HCT116 (cell line): ENCODE data around the gene COL4A4. TPM values are rescaled to one million over a fixed set of nuclear protein-coding genes. Genes with fewer than 3 reads are reported as not detected.
A peak's percentile ranks its signal among the peaks of the same experiment; 100 is the strongest.

Experiments used
- ATAC-seq: fragments of 200-7000 bp; cut with Tn5 transposase; 2 replicates; pipeline ENCODE4 v1.9.1; 2020; ENCODE audit warnings: mild to moderate bottlenecking, moderate library complexity
- BruUV-seq: library from RNA; stranded (reverse); fragments of 400-500 nt; replicated peaks from 2 replicates; lab custom pipeline; 2021; lab: Mats Ljungman, UMichigan
- CTCF ChIA-PET: fragments of 300-600 bp; sonication (Branson Sonifier 250); formaldehyde crosslinking; loops from one replicate; lab custom pipeline; 2021; ENCODE audit warnings: antibody characterized with exemption; lab: Charles Lee
- POLR2A ChIA-PET: fragments of 300-600, 350-600 bp; sonication (Branson Sonifier 250); formaldehyde crosslinking; loops from one replicate; lab custom pipeline; 2021; ENCODE audit warnings: antibody characterized with exemption; lab: Charles Lee
- RAD21 ChIA-PET, 2 experiments: fragments of 300-600 bp; sonication (Branson Sonifier 250); formaldehyde crosslinking; loops; one replicate each; lab custom pipeline; 2023; ENCODE audit warnings: low total read pairs in 2 of 2; ENCODE audit not compliant: uncharacterized antibody in 2 of 2, unreplicated experiment in 2 of 2, low non-redundant PET in 1 of 2; lab: Charles Lee
- DNase-seq: peaks from one replicate; pipeline ENCODE4 v3.0.0-alpha.2; 2010; ENCODE audit warnings: low read depth, low spot score
- H2AFZ ChIP-seq: fragments of 200-600 bp; shearing (Covaris generic), sonication (generic); 2 replicates; pipeline ENCODE4 v1.6.1; 2017; ENCODE audit warnings: low read depth, mixed run types, mixed read lengths, antibody characterized with exemption, low read length; ENCODE audit not compliant: poor library complexity, severe bottlenecking
- H3K27ac ChIP-seq: 2 replicates; pipeline ENCODE4 v1.5.1; 2012; ENCODE audit warnings: low read depth, low read length
- H3K27me3 ChIP-seq: fragments of 200-600 bp; sonication (generic); 2 replicates; pipeline ENCODE4 v1.6.1; 2016; ENCODE audit warnings: mixed run types, low read length, mixed read lengths; ENCODE audit not compliant: insufficient read depth
- H3K36me3 ChIP-seq, 2 experiments: fragments of 200-500 bp in 1 of 2; fragments of 200-600 bp in 1 of 2; sonication (Bioruptor generic) in 1 of 2; sonication (generic) in 1 of 2; 2 replicates each; pipeline versions ENCODE4 v1.5.1 to v1.6.1; 2014 to 2016; ENCODE audit warnings: low read length in 2 of 2, inconsistent platforms in 1 of 2, mixed read lengths in 1 of 2, mixed run types in 1 of 2; ENCODE audit not compliant: insufficient read depth in 2 of 2, control insufficient read depth in 1 of 2
- H3K4me1 ChIP-seq, 2 experiments: fragments of 200-600 bp in 1 of 2; sonication (generic) in 1 of 2; 2 replicates each; pipeline versions ENCODE4 v1.5.1 to v1.6.1; 2012 to 2017; ENCODE audit warnings: low read length in 2 of 2, inconsistent platforms in 1 of 2, mild to moderate bottlenecking in 1 of 2, mixed read lengths in 1 of 2, mixed run types in 1 of 2, moderate library complexity in 1 of 2; ENCODE audit not compliant: insufficient read depth in 2 of 2, control insufficient read depth in 1 of 2
- H3K4me2 ChIP-seq: fragments of 200-600 bp; sonication (generic); 2 replicates; pipeline ENCODE4 v1.6.1; 2017; ENCODE audit warnings: mixed run types, low read length, mixed read lengths
- H3K4me3 ChIP-seq, 2 experiments: fragments of 200-600 bp in 1 of 2; sonication (generic) in 1 of 2; replicated peaks in 1 of 2; 2 replicates each; pipeline ENCODE4 v1.5.1; 2011 to 2016; ENCODE audit warnings: low read length in 2 of 2, control low read depth in 1 of 2, low read depth in 1 of 2, mild to moderate bottlenecking in 1 of 2, mixed read lengths in 1 of 2, mixed run types in 1 of 2
- H3K79me2 ChIP-seq: fragments of 200-600 bp; sonication (generic); 2 replicates; pipeline ENCODE4 v1.6.1; 2017; ENCODE audit warnings: mild to moderate bottlenecking, mixed run types, low read length, moderate library complexity, mixed read lengths; ENCODE audit not compliant: insufficient read depth
- H3K9ac ChIP-seq: fragments of 200-600 bp; sonication (generic); 2 replicates; pipeline ENCODE4 v1.6.1; 2016; ENCODE audit warnings: low read length, mixed read lengths
- H3K9me2 ChIP-seq: fragments of 200-600 bp; sonication (generic), shearing (Covaris generic); 2 replicates; pipeline ENCODE4 v1.6.1; 2017; ENCODE audit warnings: mixed run types, mild to moderate bottlenecking, moderate library complexity; ENCODE audit not compliant: insufficient read depth
- H3K9me3 ChIP-seq, 2 experiments: fragments of 200-500 bp in 1 of 2; fragments of 200-600 bp in 1 of 2; sonication (Bioruptor generic) in 1 of 2; sonication (generic) in 1 of 2; 2 replicates each; pipeline ENCODE4 v1.6.1; 2014 to 2017; ENCODE audit warnings: low read length in 2 of 2, mixed read lengths in 2 of 2, inconsistent platforms in 1 of 2, low read depth in 1 of 2, mild to moderate bottlenecking in 1 of 2, mixed run types in 1 of 2, moderate library complexity in 1 of 2; ENCODE audit not compliant: control insufficient read depth in 1 of 2, insufficient read depth in 1 of 2
- H4K20me1 ChIP-seq: fragments of 200-600 bp; sonication (generic), shearing (Covaris generic); 2 replicates; pipeline ENCODE4 v1.6.1; 2017; ENCODE audit warnings: mixed run types, mild to moderate bottlenecking, moderate library complexity; ENCODE audit not compliant: insufficient read depth
- CEBPB ChIP-seq: IDR thresholded peaks from 2 replicates; pipeline ENCODE4 v1.6.1; 2012; ENCODE audit warnings: low read depth
- EGR1 ChIP-seq: IDR thresholded peaks from 2 replicates; pipeline ENCODE4 v1.6.1; 2012; ENCODE audit warnings: low read depth
- EZH2 ChIP-seq: fragments of 200-600 bp; sonication (generic); IDR thresholded peaks from 2 replicates; pipeline ENCODE4 v1.6.1; 2017; ENCODE audit warnings: antibody characterized with exemption, mixed run types
- FOSL1 ChIP-seq: IDR thresholded peaks from 2 replicates; pipeline ENCODE4 v1.6.1; 2012; ENCODE audit warnings: low read depth
- POLR2A ChIP-seq: IDR thresholded peaks from 2 replicates; pipeline ENCODE4 v1.7.0; 2011; ENCODE audit warnings: borderline replicate concordance; ENCODE audit not compliant: insufficient read depth, insufficient read length; ENCODE audit errors: extremely low read depth
- POLR2AphosphoS5 ChIP-seq: IDR thresholded peaks from 2 replicates; pipeline ENCODE4 v1.6.1; 2011; ENCODE audit warnings: mild to moderate bottlenecking, low read depth, low read length, moderate library complexity
- RAD21 ChIP-seq: IDR thresholded peaks from 2 replicates; pipeline ENCODE4 v1.6.1; 2012; ENCODE audit warnings: low read depth, mild to moderate bottlenecking
- SIN3A ChIP-seq: IDR thresholded peaks from 2 replicates; pipeline ENCODE4 v1.6.1; 2012; ENCODE audit warnings: low read depth
- SP1 ChIP-seq: IDR thresholded peaks from 2 replicates; pipeline ENCODE4 v1.6.1; 2012; ENCODE audit warnings: low read depth
- SRF ChIP-seq: IDR thresholded peaks from 2 replicates; pipeline ENCODE4 v1.6.1; 2012; ENCODE audit warnings: low read depth
- TCF7L2 ChIP-seq: IDR thresholded peaks from 2 replicates; pipeline ENCODE4 v1.7.0; 2011; ENCODE audit warnings: borderline replicate concordance, inconsistent platforms; ENCODE audit not compliant: insufficient read depth, insufficient read length; ENCODE audit errors: extremely low read depth
- YY1 ChIP-seq: IDR thresholded peaks from 2 replicates; pipeline ENCODE4 v1.6.1; 2011; ENCODE audit warnings: low read length, low read depth, moderate library complexity, mild to moderate bottlenecking; ENCODE audit not compliant: insufficient replicate concordance; ENCODE audit errors: extremely low read depth
- ZNF274 ChIP-seq: fragments of 200-500 bp; sonication (Bioruptor generic); IDR thresholded peaks from 2 replicates; pipeline ENCODE4 v1.6.1; 2014; ENCODE audit warnings: mild to moderate bottlenecking, low read depth, low read length, inconsistent platforms
- intact Hi-C: fragments of 100-400 bp; cut with micrococcal nuclease; formaldehyde crosslinking; loops from 2 replicates; pipeline ENCODE4 v1.10.0; 2022
- total RNA-seq: library from RNA; stranded (reverse); gene quantifications from one replicate; pipeline ENCODE4 v1.2.1, GENCODE V29; 2021; ENCODE audit not compliant: unreplicated experiment
- TF ChIP-seq, protein P1 (sequence below): IDR thresholded peaks from 2 replicates; pipeline ENCODE4 v1.6.1; 2012
- TF ChIP-seq, protein P2 (sequence below): IDR thresholded peaks from 2 replicates; pipeline ENCODE4 v1.6.1; 2011; ENCODE audit warnings: mild to moderate bottlenecking, low read length, moderate library complexity; ENCODE audit not compliant: insufficient replicate concordance; ENCODE audit errors: extremely low read depth

Gene COL4A4
- total RNA-seq, 1 experiment from 2014 or later, result 5.9 TPM

GRCh38 chr2:226999661-227000060, 164.3 kb downstream of the COL4A4 start:
- no peaks in the 10 kb centered on the region for H4K20me1 ChIP-seq
- no peaks in the 10 kb centered on the region for H3K79me2 ChIP-seq
- no peak for TF ChIP-seq POLR2A
- TF ChIP-seq, protein P1, sequence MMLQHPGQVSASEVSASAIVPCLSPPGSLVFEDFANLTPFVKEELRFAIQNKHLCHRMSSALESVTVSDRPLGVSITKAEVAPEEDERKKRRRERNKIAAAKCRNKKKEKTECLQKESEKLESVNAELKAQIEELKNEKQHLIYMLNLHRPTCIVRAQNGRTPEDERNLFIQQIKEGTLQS, result no peak
- no peaks in the 10 kb centered on the region for H3K27me3 ChIP-seq
- intact Hi-C loops, result loop anchor here (10.0 kb wide), 1 partner anchor 815 kb away; no protein-coding TSS in a partner anchor
- no peak overlapping the region for H3K4me2 ChIP-seq
- no peak overlapping the region for H2AFZ ChIP-seq
- H3K9me3 ChIP-seq, result no peaks in the 10 kb centered on the region
- ChIA-PET RAD21 (no interaction called here), POLR2A (no interaction called here), CTCF (no interaction called here)
- H3K4me1 ChIP-seq, result peaks cover 21 to 34% of the 10 kb centered on the region in 2 experiments
- H3K27ac ChIP-seq, result no peak overlapping the region
- DNase-seq (no peak), ATAC-seq (no peak)
- H3K9me2 ChIP-seq, result no peaks in the 10 kb centered on the region
- no peak overlapping the region for H3K9ac ChIP-seq
- no peak overlapping the region for H3K4me3 ChIP-seq
- BruUV-seq, result no TSS peak
- H3K36me3 ChIP-seq, result peaks cover 0 to 25% of the 10 kb centered on the region in 2 experiments; a peak in 1 of 4 replicates

DNA sequence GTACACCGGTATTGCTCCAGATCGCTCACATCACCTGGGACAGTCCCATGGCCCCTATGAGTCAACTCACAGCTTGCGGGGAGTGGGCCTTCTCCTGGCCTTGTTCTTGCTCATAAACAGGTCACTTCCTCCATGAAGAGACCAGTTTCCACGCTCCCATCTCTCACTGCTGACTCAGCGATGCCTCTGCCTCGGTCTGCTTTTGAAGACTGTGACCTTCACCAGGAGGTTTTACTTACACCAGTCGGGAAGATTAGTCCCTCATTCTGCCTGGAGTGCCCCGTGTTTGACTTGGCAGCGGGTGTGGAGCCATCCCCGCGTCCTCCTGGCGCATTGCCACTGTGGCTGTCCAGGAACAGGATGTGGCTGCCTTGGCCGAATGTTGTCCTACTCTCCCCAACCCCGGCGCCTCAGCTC, 168.4 kb downstream of the COL4A4 start:
- H3K9me2 ChIP-seq, result no peaks in the 10 kb centered on the region
- H3K4me2 ChIP-seq, result peak overlapping the region; percentile 70
- no peaks in the 10 kb centered on the region for H3K9me3 ChIP-seq
- peak overlapping the region; percentile 88 for H3K27ac ChIP-seq
- H3K27me3 ChIP-seq, result no peaks in the 10 kb centered on the region
- H3K4me1 ChIP-seq, result peaks cover 33 to 37% of the 10 kb centered on the region in 2 experiments
- H4K20me1 ChIP-seq, result no peaks in the 10 kb centered on the region
- BruUV-seq, result no TSS peak
- ChIA-PET CTCF (interaction anchor here (0.6 to 1.9 kb wide), 2 partner anchors 196 to 1330 kb away, joined by 4 to 6 read pairs; partner anchors contain the start of gene IRS1), POLR2A (no interaction called here), RAD21 (no interaction called here)
- peak overlapping the region; percentile 55 for H3K9ac ChIP-seq
- intact Hi-C loops, result loop anchor here (1.0 to 10.0 kb wide), 3 partner anchors 111 to 811 kb away; no protein-coding TSS in a partner anchor
- ATAC-seq (peak; percentile 90), DNase-seq (peak; percentile 99)
- peak overlapping the region in 1 of 2 experiments; percentile 24; a peak in 3 of 4 replicates for H3K4me3 ChIP-seq
- no peaks in the 10 kb centered on the region for H3K79me2 ChIP-seq
- peaks cover 0 to 28% of the 10 kb centered on the region in 2 experiments; a peak in 1 of 4 replicates for H3K36me3 ChIP-seq
- H2AFZ ChIP-seq, result no peak overlapping the region
- TF ChIP-seq CEBPB, result peak; percentile 90
- no peak for TF ChIP-seq POLR2A
- TF ChIP-seq SRF, result peak; percentile 71; the same call in 1 of the 2 replicates
- TF ChIP-seq, protein P1, result no peak; the same call in 1 of the 2 replicates
- peak; percentile 100 for TF ChIP-seq TCF7L2
- peak; percentile 96 for TF ChIP-seq FOSL1
- TF ChIP-seq YY1, result peak; percentile 70
- peak; percentile 81 for TF ChIP-seq SIN3A
- TF ChIP-seq, protein P2, sequence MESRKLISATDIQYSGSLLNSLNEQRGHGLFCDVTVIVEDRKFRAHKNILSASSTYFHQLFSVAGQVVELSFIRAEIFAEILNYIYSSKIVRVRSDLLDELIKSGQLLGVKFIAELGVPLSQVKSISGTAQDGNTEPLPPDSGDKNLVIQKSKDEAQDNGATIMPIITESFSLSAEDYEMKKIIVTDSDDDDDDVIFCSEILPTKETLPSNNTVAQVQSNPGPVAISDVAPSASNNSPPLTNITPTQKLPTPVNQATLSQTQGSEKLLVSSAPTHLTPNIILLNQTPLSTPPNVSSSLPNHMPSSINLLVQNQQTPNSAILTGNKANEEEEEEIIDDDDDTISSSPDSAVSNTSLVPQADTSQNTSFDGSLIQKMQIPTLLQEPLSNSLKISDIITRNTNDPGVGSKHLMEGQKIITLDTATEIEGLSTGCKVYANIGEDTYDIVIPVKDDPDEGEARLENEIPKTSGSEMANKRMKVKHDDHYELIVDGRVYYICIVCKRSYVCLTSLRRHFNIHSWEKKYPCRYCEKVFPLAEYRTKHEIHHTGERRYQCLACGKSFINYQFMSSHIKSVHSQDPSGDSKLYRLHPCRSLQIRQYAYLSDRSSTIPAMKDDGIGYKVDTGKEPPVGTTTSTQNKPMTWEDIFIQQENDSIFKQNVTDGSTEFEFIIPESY, result peak; percentile 68
- no peak for TF ChIP-seq ZNF274
- peak; percentile 98 for TF ChIP-seq SP1
- no peak for TF ChIP-seq EGR1
- 0 out of 2 replicates have a peak, but pooled peaks have one; percentile 24 for TF ChIP-seq RAD21
- TF ChIP-seq EZH2, result no peak
- TF ChIP-seq POLR2AphosphoS5, result peak; percentile 68
